T-cell (primary cell): ENCODE measurements around the gene RALY. TPM values are rescaled to one million over a fixed set of nuclear protein-coding genes. Genes with fewer than 3 reads are reported as not detected.
A peak's percentile ranks its signal among the peaks of the same experiment; 100 is the strongest.

Source experiments
- ATAC-seq, 4 experiments: fragments of 200-7000 bp in 3 of 4; fragments of 150-1000 bp in 1 of 4; cut with Tn5 transposase; replicated peaks in 1 of 4; 1 replicate in 3 of 4; 2 replicates in 1 of 4; pipeline ENCODE4 v1.10.0; 2021; ENCODE audit warnings: moderate library complexity in 3 of 4, mild to moderate bottlenecking in 2 of 4, moderate number of reproducible peaks in 1 of 4
- CTCF ChIA-PET, 2 donors: fragments of 300-600 bp; sonication (Branson Sonifier 250); formaldehyde crosslinking; loops; one replicate each; lab custom pipeline; 2022; ENCODE audit warnings: antibody characterized with exemption in 2 of 2; lab: Charles Lee
- POLR2A ChIA-PET, 2 donors: fragments of 300-600 bp; sonication (Branson Sonifier 250); formaldehyde crosslinking; loops; one replicate each; lab custom pipeline; 2022; ENCODE audit warnings: antibody characterized with exemption in 2 of 2; lab: Charles Lee
- DNase-seq, 35 experiments: peaks; one replicate each; pipeline versions ENCODE4 v3.0.0 to v3.0.0-alpha.2; 2013 to 2023
- H3K27ac ChIP-seq: one replicate; pipeline ENCODE4 v1.5.1; 2013; ENCODE audit warnings: low read length
- H3K27me3 ChIP-seq, 2 experiments: replicated peaks in 1 of 2; 1 replicate in 1 of 2; 2 replicates in 1 of 2; pipeline versions ENCODE4 v1.6.1 to v1.7.0; 2013; ENCODE audit warnings: low read length in 1 of 2, mixed read lengths in 1 of 2; ENCODE audit not compliant: control insufficient read depth in 2 of 2, insufficient read depth in 2 of 2; ENCODE audit errors: extremely low read depth in 1 of 2
- H3K36me3 ChIP-seq, 2 donors: 1 replicate in 1 of 2; 2 replicates in 1 of 2; pipeline versions ENCODE4 v1.6.1 to v1.7.0; 2013; ENCODE audit warnings: low read length in 1 of 2; ENCODE audit not compliant: control insufficient read depth in 2 of 2, insufficient read depth in 1 of 2; ENCODE audit errors: extremely low read depth in 1 of 2
- H3K4me1 ChIP-seq, 2 experiments: 1 replicate in 1 of 2; 2 replicates in 1 of 2; pipeline versions ENCODE4 v1.6.1 to v1.7.0; 2013; ENCODE audit warnings: low read length in 2 of 2, mixed read lengths in 1 of 2; ENCODE audit not compliant: insufficient read depth in 2 of 2, control insufficient read depth in 1 of 2; ENCODE audit errors: extremely low read depth in 1 of 2
- H3K4me3 ChIP-seq, 2 donors: 1 replicate in 1 of 2; 2 replicates in 1 of 2; pipeline versions ENCODE4 v1.5.1 to v1.7.0; 2013; ENCODE audit warnings: mild to moderate bottlenecking in 2 of 2, low read length in 1 of 2, moderate library complexity in 1 of 2; ENCODE audit not compliant: control insufficient read depth in 1 of 2; ENCODE audit errors: extremely low read depth in 1 of 2
- H3K9me3 ChIP-seq: 2 replicates; pipeline ENCODE4 v1.7.0; 2013
- H3K27ac Mint-ChIP-seq, 2 donors: one replicate each; pipeline ENCODE4 v1.8.0; 2020 to 2021; ENCODE audit warnings: mild to moderate bottlenecking in 2 of 2, mixed read lengths in 2 of 2
- H3K27me3 Mint-ChIP-seq, 2 donors: one replicate each; pipeline ENCODE4 v1.8.0; 2021 to 2022; ENCODE audit warnings: mixed read lengths in 2 of 2
- H3K36me3 Mint-ChIP-seq: one replicate; pipeline ENCODE4 v1.8.0; 2021; ENCODE audit warnings: mixed read lengths
- H3K4me1 Mint-ChIP-seq, 3 donors: one replicate each; pipeline ENCODE4 v1.8.0; 2020 to 2022; ENCODE audit warnings: mixed read lengths in 3 of 3, mild to moderate bottlenecking in 1 of 3
- H3K4me3 Mint-ChIP-seq, 3 donors: one replicate each; pipeline ENCODE4 v1.8.0; 2020 to 2022; ENCODE audit warnings: mild to moderate bottlenecking in 3 of 3, mixed read lengths in 3 of 3, moderate library complexity in 3 of 3
- H3K9me3 Mint-ChIP-seq, 3 donors: one replicate each; pipeline ENCODE4 v1.8.0; 2020 to 2022; ENCODE audit warnings: mixed read lengths in 3 of 3
- WGBS: methylation state at CpG from one replicate; pipeline ENCODE4 v1.1.5; 2013; ENCODE audit warnings: missing lambda C conversion rate; ENCODE audit not compliant: insufficient coverage; 5-methylcytosine and 5-hydroxymethylcytosine counted together
- total RNA-seq, 35 experiments: library from RNA in 6 of 35; stranded (reverse) in 6 of 35; fragments of 120-200 nt in 1 of 35; gene quantifications; one replicate each; pipeline versions ENCODE4 v1.2.1 to v1.2.4 and lab custom pipeline; 2013 to 2026

The RALY gene
- total RNA-seq, 5 donors from 2014 or later (not counting 1 experiment from before 2014, with no cell fraction given): 110 to 126 (median 125) TPM

- no CpG with 5 or more reads among the region's 6 CpGs for WGBS
- no peak for ATAC-seq
- Histone ChIP-seq H3K27ac (no peak overlapping the region), H3K4me3 (no peak overlapping the region), H3K36me3 (peaks cover 0 to 17% of the 10 kb centered on the region in 2 donors), H3K4me1 (peaks cover 12 to 46% of the 10 kb centered on the region in 2 experiments), H3K9me3 (no peaks in the 10 kb centered on the region), H3K27me3 (no peaks in the 10 kb centered on the region)
- Mint-ChIP-seq H3K4me3 (peak overlapping the region; percentile 32 to 97 (median 59)), H3K9me3 (no peaks in the 10 kb centered on the region), H3K27ac (no peak overlapping the region), H3K27me3 (no peaks in the 10 kb centered on the region), H3K4me1 (peaks cover 67 to 72% (median 71%) of the 10 kb centered on the region in 3 donors), H3K36me3 (peaks cover 26% of the 10 kb centered on the region)
- no peak for DNase-seq
- POLR2A ChIA-PET: interaction anchor here in 1 of 2 donors (0.7 kb wide), 1 partner anchor 295 kb away, joined by 5 read pairs; no protein-coding TSS in a partner anchor
- CTCF ChIA-PET: interaction anchor here (0.6 to 0.7 kb wide), 4 partner anchors 28 to 1127 kb away, joined by 3 to 4 read pairs (median 3); no protein-coding TSS in a partner anchor
Observed at GRCh38 chr20:34109442-34109841, 115.7 kb downstream of the RALY start.

GRCh38 chr20:34110025-34110744 lies 116.5 kb downstream of the RALY start:
- Mint-ChIP-seq H3K4me3 (peak overlapping the region; percentile 95 to 97 (median 96)), H3K36me3 (peaks cover 18% of the 10 kb centered on the region), H3K9me3 (no peaks in the 10 kb centered on the region), H3K27ac (peak overlapping the region; percentile 0 to 99), H3K4me1 (peaks cover 60 to 67% (median 65%) of the 10 kb centered on the region in 3 donors), H3K27me3 (no peaks in the 10 kb centered on the region)
- ChIA-PET POLR2A (interaction anchor here in 1 of 2 donors (0.7 kb wide), 1 partner anchor 296 kb away, joined by 5 read pairs; no protein-coding TSS in a partner anchor), CTCF (interaction anchor here in 1 of 2 donors (0.7 kb wide), 1 partner anchor 1127 kb away, joined by 4 read pairs; no protein-coding TSS in a partner anchor)
- Histone ChIP-seq H3K4me3 (peak overlapping the region in 1 of 2 donors; percentile 90), H3K27me3 (no peaks in the 10 kb centered on the region), H3K9me3 (no peaks in the 10 kb centered on the region), H3K4me1 (peaks cover 12 to 44% of the 10 kb centered on the region in 2 experiments), H3K27ac (peak overlapping the region; percentile 87), H3K36me3 (peaks cover 0 to 10% of the 10 kb centered on the region in 2 donors)
- 67% methylated on average over 3 of the region's 10 CpGs for WGBS
- ATAC-seq (no peak), DNase-seq (no peak)

- peaks cover 0 to 8% of the 10 kb centered on the region in 2 donors for H3K36me3 ChIP-seq
- H3K4me1 ChIP-seq: peaks cover 10 to 41% of the 10 kb centered on the region in 2 experiments
- H3K4me1 Mint-ChIP-seq: peaks cover 52 to 59% (median 57%) of the 10 kb centered on the region in 3 donors
- no peaks in the 10 kb centered on the region for H3K27me3 ChIP-seq
- peak overlapping the region; percentile 95 to 97 (median 96) for H3K4me3 Mint-ChIP-seq
- H3K4me3 ChIP-seq: peak overlapping the region; percentile 90 to 98
- WGBS: 0% methylated on average over 17 of the region's 22 CpGs
- peak in 3 of 35 experiments; percentile 1 to 45 (median 4) for DNase-seq
- H3K9me3 ChIP-seq: no peaks in the 10 kb centered on the region
- H3K27ac ChIP-seq: peak overlapping the region; percentile 87
- ChIA-PET POLR2A (interaction anchor here in 1 of 2 donors (1.2 kb wide), 1 partner anchor 300 kb away, joined by 7 read pairs; the partner anchor contains the start of gene CHMP4B), CTCF (no interaction called here)
- peaks cover 12% of the 10 kb centered on the region for H3K36me3 Mint-ChIP-seq
- ATAC-seq: no peak
- no peaks in the 10 kb centered on the region for H3K9me3 Mint-ChIP-seq
- no peaks in the 10 kb centered on the region for H3K27me3 Mint-ChIP-seq
- peak overlapping the region; percentile 87 to 99 for H3K27ac Mint-ChIP-seq
Observed at GRCh38 chr20:34110745-34111641, 117.3 kb downstream of the RALY start.

DNA sequence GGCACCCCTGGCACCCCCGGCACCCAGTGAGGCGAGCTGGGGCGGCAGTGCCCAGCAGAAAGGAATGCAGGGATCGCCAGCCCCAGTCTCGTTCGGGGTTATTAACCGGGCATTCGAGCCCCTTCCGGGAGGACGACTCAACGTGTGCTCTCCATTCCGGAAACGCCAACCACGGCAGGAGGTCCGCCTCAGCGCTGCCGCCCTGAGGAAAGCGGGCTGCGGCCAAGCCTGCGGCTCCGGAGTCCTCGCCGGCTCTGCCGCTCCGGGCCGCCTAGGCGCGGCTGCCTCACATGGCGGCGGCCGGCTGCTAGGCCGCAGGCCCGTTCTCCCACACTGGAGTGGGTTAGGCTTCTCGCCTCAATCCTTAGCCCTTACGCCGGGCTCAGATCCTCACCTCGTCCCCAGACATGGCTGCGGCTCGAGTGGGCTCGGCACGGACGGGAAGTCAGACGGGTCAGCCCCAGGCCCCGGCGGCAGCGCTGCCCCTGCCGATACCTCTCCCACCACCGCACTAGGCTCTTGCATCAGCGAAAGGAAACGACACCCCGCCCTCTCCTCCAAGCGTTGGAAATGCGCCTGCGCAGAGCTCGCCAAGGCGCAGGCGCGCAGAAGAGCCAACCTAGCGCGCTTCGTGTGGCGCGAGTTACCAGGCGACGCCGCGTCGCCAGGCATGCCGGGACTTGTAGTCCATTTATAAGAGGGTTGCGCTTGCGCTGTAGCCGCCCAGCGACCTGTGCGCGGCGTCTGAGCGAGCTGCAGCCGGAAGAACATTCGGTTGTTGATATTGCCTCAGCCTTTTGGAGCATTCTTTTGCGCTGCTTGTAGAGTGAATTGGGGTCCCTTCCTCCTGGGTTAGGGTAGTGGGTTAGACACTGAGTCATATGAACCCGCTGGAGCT lies 118.2 kb downstream of the RALY start, which contains the start of gene EIF2S2:
Gene EIF2S2, minus strand, starts transcription at position 542 of the 898 bp plus-strand sequence. Its CDS starts 133 bp downstream, at position 409.
- Histone ChIP-seq H3K36me3 (peaks cover 0 to 5% of the 10 kb centered on the region in 2 donors), H3K4me1 (peaks cover 8 to 31% of the 10 kb centered on the region in 2 experiments), H3K9me3 (no peaks in the 10 kb centered on the region), H3K27ac (peak within 1 kb of the TSS; percentile 87), H3K27me3 (no peaks in the 10 kb centered on the region), H3K4me3 (peak within 1 kb of the TSS; percentile 90 to 98)
- Mint-ChIP-seq H3K27me3 (no peaks in the 10 kb centered on the region), H3K36me3 (peaks cover 12% of the 10 kb centered on the region), H3K4me1 (peaks cover 44 to 49% (median 48%) of the 10 kb centered on the region in 3 donors), H3K9me3 (no peaks in the 10 kb centered on the region), H3K4me3 (peak within 1 kb of the TSS; percentile 95 to 97 (median 96)), H3K27ac (peak within 1 kb of the TSS; percentile 96 to 99)
- WGBS: under 1% methylated on average over 75 of the region's 81 CpGs
- ChIA-PET CTCF (interaction anchor here in 1 of 2 donors (0.5 to 1.7 kb wide), 10 partner anchors 12 to 557 kb away, joined by 3 to 10 read pairs (median 4); partner anchors contain the start of genes CHMP4B and RALY), POLR2A (interaction anchor here (0.6 to 1.4 kb wide), 12 partner anchors 14 to 1842 kb away, joined by 3 to 11 read pairs (median 4); partner anchors contain the start of genes CHMP4B (in 1 of the 2), RALY (in 1 of the 2) and SCAND1 (in 1 of the 2))
- DNase-seq (peak; percentile 86 to 99 (median 95)), ATAC-seq (peak; percentile 85 to 92 (median 90))

- peak overlapping the region; percentile 95 to 97 (median 96) for H3K4me3 Mint-ChIP-seq
- peak overlapping the region; percentile 87 for H3K27ac ChIP-seq
- H3K36me3 ChIP-seq: peaks cover 0 to 5% of the 10 kb centered on the region in 2 donors
- H3K27me3 ChIP-seq: no peaks in the 10 kb centered on the region
- H3K27ac Mint-ChIP-seq: peak overlapping the region; percentile 96 to 99
- CTCF ChIA-PET: interaction anchor here (0.5 to 1.7 kb wide), 11 partner anchors 11 to 558 kb away, joined by 3 to 10 read pairs (median 4); partner anchors contain the start of genes CHMP4B (in 1 of the 2) and RALY (in 1 of the 2)
- POLR2A ChIA-PET: interaction anchor here (0.6 to 1.4 kb wide), 11 partner anchors 13 to 1842 kb away, joined by 3 to 11 read pairs (median 4); partner anchors contain the start of genes CHMP4B (in 1 of the 2), RALY (in 1 of the 2) and SCAND1 (in 1 of the 2)
- H3K36me3 Mint-ChIP-seq: peaks cover 12% of the 10 kb centered on the region
- peak in 3 of 4 experiments; percentile 1 to 4 (median 4) for ATAC-seq
- H3K27me3 Mint-ChIP-seq: no peaks in the 10 kb centered on the region
- peaks cover 38 to 42% (median 41%) of the 10 kb centered on the region in 3 donors for H3K4me1 Mint-ChIP-seq
- peaks cover 8 to 29% of the 10 kb centered on the region in 2 experiments for H3K4me1 ChIP-seq
- peak in 6 of 35 experiments; percentile 7 to 24 (median 13) for DNase-seq
- H3K9me3 ChIP-seq: no peaks in the 10 kb centered on the region
- no peaks in the 10 kb centered on the region for H3K9me3 Mint-ChIP-seq
- WGBS: 4% methylated on average over 11 of the region's 18 CpGs
- peak overlapping the region; percentile 78 to 90 for H3K4me3 ChIP-seq
Observed at GRCh38 chr20:34112600-34113101, 118.9 kb downstream of the RALY start.
